ENCODE results near the gene DCHS2.

DCHS2 gene

GRCh38 chr4:154186035-154186434, 305.6 kb downstream of the DCHS2 start:
- no peak for FAIRE-seq
- no peak for TF ChIP-seq POLR2A (IDR thresholded peaks at IDR 0.05; ENCODE audit: low read depth, low read length)
- no peak for DNase-seq (ENCODE audit: insufficient read length, low spot score)

- no peak for TF ChIP-seq POLR2A (IDR thresholded peaks at IDR 0.05; ENCODE audit: low read depth, low read length)
- no peak for FAIRE-seq
- DNase-seq (ENCODE audit: insufficient read length, low spot score) = no peak
Measured at GRCh38 chr4:154184238-154184637, 307.4 kb downstream of the DCHS2 start.

- TF ChIP-seq POLR2A (IDR thresholded peaks at IDR 0.05; ENCODE audit: low read depth, low read length) = no peak
- no peak for DNase-seq (ENCODE audit: insufficient read length, low spot score)
- FAIRE-seq = no peak
Measured at GRCh38 chr4:154183264-154183663, 308.3 kb downstream of the DCHS2 start.

All from H54 (cell line).